Measurements from ENCODE around the gene SPON1.

- TF ChIP-seq, protein P1, sequence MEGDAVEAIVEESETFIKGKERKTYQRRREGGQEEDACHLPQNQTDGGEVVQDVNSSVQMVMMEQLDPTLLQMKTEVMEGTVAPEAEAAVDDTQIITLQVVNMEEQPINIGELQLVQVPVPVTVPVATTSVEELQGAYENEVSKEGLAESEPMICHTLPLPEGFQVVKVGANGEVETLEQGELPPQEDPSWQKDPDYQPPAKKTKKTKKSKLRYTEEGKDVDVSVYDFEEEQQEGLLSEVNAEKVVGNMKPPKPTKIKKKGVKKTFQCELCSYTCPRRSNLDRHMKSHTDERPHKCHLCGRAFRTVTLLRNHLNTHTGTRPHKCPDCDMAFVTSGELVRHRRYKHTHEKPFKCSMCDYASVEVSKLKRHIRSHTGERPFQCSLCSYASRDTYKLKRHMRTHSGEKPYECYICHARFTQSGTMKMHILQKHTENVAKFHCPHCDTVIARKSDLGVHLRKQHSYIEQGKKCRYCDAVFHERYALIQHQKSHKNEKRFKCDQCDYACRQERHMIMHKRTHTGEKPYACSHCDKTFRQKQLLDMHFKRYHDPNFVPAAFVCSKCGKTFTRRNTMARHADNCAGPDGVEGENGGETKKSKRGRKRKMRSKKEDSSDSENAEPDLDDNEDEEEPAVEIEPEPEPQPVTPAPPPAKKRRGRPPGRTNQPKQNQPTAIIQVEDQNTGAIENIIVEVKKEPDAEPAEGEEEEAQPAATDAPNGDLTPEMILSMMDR (conservative IDR thresholded peaks at IDR 0.05; ENCODE audit: low read length) = no peak
- no peak for TF ChIP-seq EZH2phosphoT487 (IDR thresholded peaks at IDR 0.05; ENCODE audit: borderline replicate concordance)
Observed at GRCh38 chr11:14314127-14314526, 351.6 kb downstream of the SPON1 start.

All from Loucy (cell line).